Measurements from ENCODE around the gene PXDN.

Gene PXDN

GRCh38 chr2:1748741-1749488, 4.6 kb upstream of the PXDN start:
- Histone ChIP-seq H3K4me3 (ENCODE audit: low read depth, low read length) (no peak overlapping the region), H3K27ac (no peak overlapping the region), H3K9me3 (ENCODE audit: severe bottlenecking) (peaks cover 3% of the 10 kb centered on the region), H3K36me3 (no peaks in the 10 kb centered on the region), H3K27me3 (ENCODE audit: insufficient read depth, low read depth, severe bottlenecking) (peaks cover 5% of the 10 kb centered on the region)
- no peak for DNase-seq
- TF ChIP-seq, protein P1, sequence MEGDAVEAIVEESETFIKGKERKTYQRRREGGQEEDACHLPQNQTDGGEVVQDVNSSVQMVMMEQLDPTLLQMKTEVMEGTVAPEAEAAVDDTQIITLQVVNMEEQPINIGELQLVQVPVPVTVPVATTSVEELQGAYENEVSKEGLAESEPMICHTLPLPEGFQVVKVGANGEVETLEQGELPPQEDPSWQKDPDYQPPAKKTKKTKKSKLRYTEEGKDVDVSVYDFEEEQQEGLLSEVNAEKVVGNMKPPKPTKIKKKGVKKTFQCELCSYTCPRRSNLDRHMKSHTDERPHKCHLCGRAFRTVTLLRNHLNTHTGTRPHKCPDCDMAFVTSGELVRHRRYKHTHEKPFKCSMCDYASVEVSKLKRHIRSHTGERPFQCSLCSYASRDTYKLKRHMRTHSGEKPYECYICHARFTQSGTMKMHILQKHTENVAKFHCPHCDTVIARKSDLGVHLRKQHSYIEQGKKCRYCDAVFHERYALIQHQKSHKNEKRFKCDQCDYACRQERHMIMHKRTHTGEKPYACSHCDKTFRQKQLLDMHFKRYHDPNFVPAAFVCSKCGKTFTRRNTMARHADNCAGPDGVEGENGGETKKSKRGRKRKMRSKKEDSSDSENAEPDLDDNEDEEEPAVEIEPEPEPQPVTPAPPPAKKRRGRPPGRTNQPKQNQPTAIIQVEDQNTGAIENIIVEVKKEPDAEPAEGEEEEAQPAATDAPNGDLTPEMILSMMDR (IDR thresholded peaks at IDR 0.05; ENCODE audit: low read depth, low read length) = no peak

- no peaks in the 10 kb centered on the region for H3K36me3 ChIP-seq
- TF ChIP-seq, protein P1 (IDR thresholded peaks at IDR 0.05; ENCODE audit: low read depth, low read length) = no peak
- H3K9me3 ChIP-seq (ENCODE audit: severe bottlenecking) = no peaks in the 10 kb centered on the region
- H3K4me3 ChIP-seq (ENCODE audit: low read depth, low read length) = no peak overlapping the region
- peaks cover 5% of the 10 kb centered on the region for H3K27me3 ChIP-seq (ENCODE audit: insufficient read depth, low read depth, severe bottlenecking)
- H3K27ac ChIP-seq = no peak overlapping the region
- no peak for DNase-seq
Observed at GRCh38 chr2:1748176-1748740, 3.9 kb upstream of the PXDN start.

DNA sequence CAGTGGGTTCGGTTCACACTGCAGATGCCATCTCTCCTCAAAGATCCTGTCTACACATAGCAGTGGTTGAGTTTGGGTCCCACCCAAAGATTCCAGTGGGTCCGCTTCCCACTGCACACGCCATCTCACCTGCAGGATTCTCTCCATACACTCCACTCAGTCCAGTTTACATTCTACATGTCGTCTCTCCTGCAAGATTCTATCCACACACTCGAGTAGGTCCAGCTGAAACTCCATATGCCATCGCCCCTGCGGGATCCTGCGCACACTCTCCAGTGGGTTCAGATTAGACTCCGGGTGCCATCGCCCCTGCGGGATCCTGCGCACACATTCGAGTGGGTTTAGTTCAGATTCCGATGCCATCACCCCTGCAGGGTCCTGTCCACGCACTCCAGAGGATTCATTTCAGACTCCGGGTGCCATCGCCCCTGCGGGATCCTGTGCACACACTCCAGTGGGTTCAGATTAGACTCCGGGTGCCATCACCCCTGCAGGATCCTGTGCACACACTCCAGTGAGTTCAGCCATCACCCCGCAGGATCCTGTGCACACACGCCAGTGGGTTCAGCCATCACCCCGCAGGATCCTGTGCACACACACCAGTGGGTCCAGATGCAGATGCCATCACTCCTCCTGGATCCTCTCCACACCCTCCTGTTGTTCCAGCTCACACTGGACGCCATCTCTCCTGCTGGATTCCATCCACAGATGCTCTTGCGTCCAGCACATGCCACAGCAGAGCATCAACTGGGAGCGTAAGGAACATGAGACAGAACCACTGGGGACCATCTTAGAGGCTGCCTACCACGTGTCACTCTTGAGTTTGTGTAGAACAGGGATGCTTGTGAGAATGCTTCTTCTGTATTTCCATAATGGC, 3.0 kb upstream of the PXDN start:
- Histone ChIP-seq H3K27ac (no peak overlapping the region), H3K9me3 (ENCODE audit: severe bottlenecking) (no peaks in the 10 kb centered on the region), H3K36me3 (peaks cover 3% of the 10 kb centered on the region; the same call in 1 of the 2 replicates), H3K27me3 (ENCODE audit: insufficient read depth, low read depth, severe bottlenecking) (peaks cover 5% of the 10 kb centered on the region), H3K4me3 (ENCODE audit: low read depth, low read length) (no peak overlapping the region)
- TF ChIP-seq, protein P1 (IDR thresholded peaks at IDR 0.05; ENCODE audit: low read depth, low read length) = no peak
- peak; percentile 6 for DNase-seq

DNA sequence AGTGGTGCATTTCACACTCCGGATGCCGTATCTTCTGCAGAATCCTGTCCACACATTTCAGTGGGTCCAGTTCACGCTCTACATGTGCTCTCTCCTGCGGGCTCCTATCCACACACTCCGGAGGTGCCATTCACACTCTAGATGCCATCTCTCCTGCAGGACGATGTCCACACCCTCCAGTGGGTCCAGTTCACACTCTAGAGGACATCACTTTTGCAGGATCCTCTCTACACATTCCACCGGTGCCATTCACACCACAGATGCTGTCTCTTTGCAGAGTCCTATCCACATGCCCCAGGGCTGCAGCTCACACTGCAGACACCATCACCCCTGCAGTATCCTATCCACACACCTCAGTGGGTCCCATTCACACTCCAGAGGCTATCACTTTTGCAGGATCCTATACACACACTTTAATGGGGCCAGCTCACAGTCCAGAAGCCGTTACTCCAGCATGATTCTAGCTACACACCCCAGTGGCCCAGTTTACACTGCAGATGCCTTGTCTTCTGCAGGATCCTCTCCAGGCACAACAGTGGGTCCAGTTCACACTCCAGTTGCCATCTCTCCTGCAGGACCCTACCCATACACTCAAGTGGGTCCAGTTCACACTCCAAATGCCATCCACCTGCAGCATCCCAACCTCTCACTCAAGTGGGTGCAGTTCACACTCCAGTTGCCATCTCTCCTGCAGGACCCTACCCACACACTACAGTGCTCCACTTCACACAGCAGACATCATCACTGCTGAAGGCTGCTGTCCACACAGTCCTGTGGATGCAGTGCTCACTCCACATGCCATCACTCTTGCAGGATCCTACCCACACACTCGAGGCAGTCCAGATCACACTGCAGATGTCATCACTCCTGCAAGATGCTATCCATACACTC, 2.1 kb upstream of the PXDN start:
- peaks cover 5% of the 10 kb centered on the region for H3K27me3 ChIP-seq (ENCODE audit: insufficient read depth, low read depth, severe bottlenecking)
- DNase-seq = no peak
- TF ChIP-seq, protein P1 (IDR thresholded peaks at IDR 0.05; ENCODE audit: low read depth, low read length) = no peak
- H3K36me3 ChIP-seq = peaks cover 3% of the 10 kb centered on the region; the same call in 1 of the 2 replicates
- no peaks in the 10 kb centered on the region for H3K9me3 ChIP-seq (ENCODE audit: severe bottlenecking)
- no peak overlapping the region for H3K27ac ChIP-seq
- H3K4me3 ChIP-seq (ENCODE audit: low read depth, low read length) = no peak overlapping the region

Measured in WERI-Rb-1 (cell line).